Right ventricle myocardium superior (tissue), 1 donor: ENCODE data around the gene DMRT1. TPM values are rescaled to one million over a fixed set of nuclear protein-coding genes. Genes with fewer than 3 reads are reported as not detected.
"Not testable (repeated sequence)": the region's sequence is repeated elsewhere in the genome, so short reads cannot be mapped to it uniquely, and the experiment has no call there.

Experiments used
- ATAC-seq: fragments of 200-7000 bp; cut with Tn5 transposase; one replicate; pipeline ENCODE4 v1.9.1; 2020; ENCODE audit warnings: mild to moderate bottlenecking; ENCODE audit not compliant: poor library complexity
- DNase-seq: peaks from one replicate; pipeline ENCODE4 v3.0.0-alpha.2; 2020
- intact Hi-C: fragments of 100-400 bp; cut with DNase I; formaldehyde crosslinking; loops from one replicate; pipeline ENCODE4 v1.11.2; 2022
- total RNA-seq: library from RNA; stranded (reverse); fragmentation: NEBNext Ultra II Directional; extraction: Animal tissue kit (Norgen Biotek cat#: 25700); gene quantifications from one replicate; pipeline ENCODE4 v1.2.1, GENCODE V29; 2021
- donor health status: DM: no; HTN: yes; CAD: no; lungs with severe emphysema.

DMRT1 gene
- total RNA-seq, 1 donor from 2014 or later: not detected

GRCh38 chr9:976943-977837, 135.7 kb downstream of the DMRT1 start:
- no peak for DNase-seq
- intact Hi-C loops: no loop called here

DNA sequence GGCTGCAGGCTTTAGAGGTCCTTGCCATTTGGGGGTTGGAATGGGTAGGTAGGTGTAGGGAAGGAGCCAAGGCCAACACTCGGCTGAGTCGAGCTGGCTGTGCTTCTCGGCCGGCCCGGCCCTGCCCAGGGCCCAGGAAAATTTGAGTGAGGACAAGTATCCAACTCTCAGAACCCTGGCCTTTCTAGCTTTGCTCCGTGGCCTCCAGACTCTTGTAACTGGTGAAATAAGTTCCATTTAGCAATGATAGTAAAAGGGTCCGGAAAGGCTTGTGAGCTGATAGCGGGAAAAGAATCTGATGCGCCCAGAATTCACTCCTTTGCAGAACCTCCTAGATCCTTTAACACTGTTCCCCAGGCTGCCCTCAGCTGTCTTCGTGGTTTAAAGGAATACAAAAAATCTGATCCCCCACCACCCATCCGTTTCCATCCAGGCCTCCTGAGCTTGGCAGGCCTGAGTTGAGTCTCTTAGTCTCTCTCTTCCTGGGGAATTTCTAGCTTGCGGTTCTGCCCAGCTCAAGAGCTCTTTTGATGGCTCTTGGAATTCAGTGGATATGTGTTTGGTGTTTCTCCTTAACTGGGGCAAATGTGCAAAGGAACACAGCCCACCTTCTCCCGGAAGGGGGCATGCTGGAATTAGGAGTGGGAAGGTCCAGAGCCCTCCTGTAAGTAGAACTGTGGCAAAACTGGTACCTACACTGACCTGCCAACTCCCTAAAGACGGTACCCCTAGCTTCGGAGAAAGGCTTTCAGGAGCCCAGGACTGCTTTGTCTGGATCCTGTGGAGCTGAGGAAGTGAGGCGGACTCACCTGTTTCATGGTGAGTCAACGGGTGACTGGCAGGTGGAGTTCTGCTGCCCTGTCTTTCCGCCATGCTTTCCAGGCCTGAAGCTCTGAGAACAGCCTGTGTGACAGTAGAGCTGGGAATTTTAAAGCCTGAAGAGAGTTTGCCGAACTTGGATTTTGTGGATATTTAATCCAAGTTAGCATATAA, 136.6 kb downstream of the DMRT1 start:
- DNase-seq (no peak), ATAC-seq (no peak)
- intact Hi-C loops: no loop called here

More at GRCh38 chr9:976943-977837, 135.7 kb downstream of the DMRT1 start:
- no peak for ATAC-seq

DNA sequence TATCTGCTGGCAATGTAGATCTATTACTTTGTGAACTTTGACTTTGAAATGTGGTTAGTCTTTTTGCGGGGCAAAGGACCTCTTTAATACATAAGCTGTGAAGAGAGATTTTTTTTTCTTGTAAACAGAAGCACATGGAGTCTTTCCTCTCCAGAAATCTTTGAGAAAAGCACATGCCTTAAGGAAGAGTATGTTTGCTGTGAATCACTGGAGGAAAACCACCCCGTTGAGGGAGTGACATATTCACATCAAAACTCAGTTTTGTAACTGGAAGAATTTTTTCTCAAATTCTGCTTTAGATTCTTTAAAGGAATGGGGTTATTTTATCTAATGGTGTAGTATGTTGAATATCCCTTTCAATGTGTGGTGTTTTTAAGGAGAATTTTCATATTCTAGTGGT, 138.5 kb downstream of the DMRT1 start:
- intact Hi-C loops: no loop called here
- DNase-seq (no peak), ATAC-seq (no peak)

- intact Hi-C loops: no loop called here
- DNase-seq: no peak
- no peak for ATAC-seq
These were observed 139.1 kb downstream of the DMRT1 start for GRCh38 chr9:980640-981039.

- DNase-seq: no peak
- ATAC-seq: no peak
- intact Hi-C loops: no loop called here
These were observed 140.0 kb downstream of the DMRT1 start for GRCh38 chr9:981491-981898.

DNA sequence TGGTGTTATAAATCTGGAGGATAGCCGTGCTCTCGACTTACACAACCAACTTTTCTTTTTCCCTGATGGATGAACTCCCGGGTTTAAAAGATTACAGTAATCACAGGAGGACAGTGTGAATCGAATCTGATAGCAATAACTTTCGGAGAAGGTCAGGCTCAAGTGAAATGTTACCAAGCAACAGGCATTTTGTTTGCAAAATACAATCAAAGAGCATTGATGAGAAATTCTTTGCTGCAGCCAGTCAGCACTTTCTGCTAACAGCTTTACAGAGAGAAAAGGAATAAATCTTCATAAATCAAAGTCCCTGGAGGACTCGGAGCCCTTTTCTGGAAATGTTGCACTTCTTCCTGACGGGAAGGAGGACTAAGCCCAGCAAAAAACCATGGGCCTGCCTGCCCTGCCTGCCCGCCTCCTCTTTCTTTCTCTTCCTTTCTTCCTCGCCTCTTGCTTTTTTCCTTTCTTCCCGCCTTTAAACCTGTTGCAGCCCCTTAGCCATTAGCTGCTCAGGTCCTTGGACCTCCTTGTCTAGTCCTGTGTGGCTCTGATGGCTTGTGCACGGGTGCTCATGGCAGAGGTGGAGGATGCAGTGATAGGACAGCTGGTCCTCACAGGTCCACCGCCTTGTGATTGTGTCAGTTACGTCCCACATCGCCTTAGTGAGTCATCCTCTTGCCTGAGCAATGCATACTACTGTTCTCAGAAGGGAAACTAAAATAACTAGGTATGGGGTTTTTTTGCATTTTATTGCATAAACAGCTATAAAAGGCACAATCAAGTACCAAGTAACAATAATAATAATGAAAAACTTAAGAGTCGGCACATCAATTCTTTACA, 141.1 kb downstream of the DMRT1 start:
- ATAC-seq: no peak
- intact Hi-C loops: no loop called here
- no peak for DNase-seq

GRCh38 chr9:994005-994404, 152.5 kb downstream of the DMRT1 start:
- ATAC-seq (no peak), DNase-seq (no peak)
- intact Hi-C loops: no loop called here

DNA sequence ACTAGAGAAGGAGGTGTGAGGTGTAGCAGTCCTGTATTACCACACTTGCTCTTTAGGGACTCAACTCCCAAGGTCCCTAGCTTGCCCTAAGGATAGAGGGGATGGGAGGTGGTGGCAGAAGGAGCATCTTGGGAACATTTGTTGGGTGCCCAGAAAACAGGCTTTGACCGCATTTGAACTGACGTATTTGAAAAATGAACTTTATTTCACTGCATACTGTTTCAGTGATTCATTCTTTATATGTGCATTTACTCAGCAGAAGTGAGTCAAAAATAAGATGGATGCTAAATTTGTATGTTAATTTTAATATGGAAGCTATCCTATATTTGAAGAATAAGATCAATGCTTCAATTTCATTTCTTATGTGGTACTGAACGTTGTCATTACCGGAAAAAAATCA, 153.7 kb downstream of the DMRT1 start:
- intact Hi-C loops: no loop called here
- DNase-seq (no peak), ATAC-seq (no peak)

- DNase-seq (no peak), ATAC-seq (no peak)
- intact Hi-C loops: no loop called here
These were observed 154.3 kb downstream of the DMRT1 start for GRCh38 chr9:995781-996180.

GRCh38 chr9:998299-999110, 157.0 kb downstream of the DMRT1 start:
- DNase-seq, intact Hi-C loops, ATAC-seq: not testable (repeated sequence)

- DNase-seq: no peak
- intact Hi-C loops: loop anchor here (10.0 kb wide), 1 partner anchor 387 kb away; no protein-coding TSS in a partner anchor
- no peak for ATAC-seq
These were observed 160.3 kb downstream of the DMRT1 start for GRCh38 chr9:1001838-1002237.

DNA sequence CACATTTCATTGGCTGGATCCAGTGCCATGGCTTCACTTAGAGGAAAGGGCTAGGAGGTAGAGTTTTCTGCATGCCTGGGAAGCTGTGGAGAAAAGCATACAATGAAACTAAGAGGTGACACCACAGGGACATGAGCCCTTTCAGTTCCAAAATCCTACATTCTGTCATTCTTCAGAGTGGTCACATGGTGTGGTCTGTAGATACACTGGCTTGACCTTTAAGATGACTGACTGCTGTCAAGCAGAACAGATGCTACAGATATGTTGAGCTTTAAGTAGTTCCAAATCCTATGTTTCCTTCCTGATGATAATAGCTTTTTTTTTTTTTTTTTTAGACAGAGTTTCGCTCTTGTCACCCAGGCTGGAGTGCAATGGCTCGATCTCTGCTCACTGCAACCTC, 161.2 kb downstream of the DMRT1 start:
- intact Hi-C loops: loop anchor here (10.0 kb wide), 1 partner anchor 388 kb away; no protein-coding TSS in a partner anchor
- ATAC-seq (no peak), DNase-seq (no peak)

- no peak for DNase-seq
These were observed 163.7 kb downstream of the DMRT1 start for GRCh38 chr9:1005043-1005667.

DNA sequence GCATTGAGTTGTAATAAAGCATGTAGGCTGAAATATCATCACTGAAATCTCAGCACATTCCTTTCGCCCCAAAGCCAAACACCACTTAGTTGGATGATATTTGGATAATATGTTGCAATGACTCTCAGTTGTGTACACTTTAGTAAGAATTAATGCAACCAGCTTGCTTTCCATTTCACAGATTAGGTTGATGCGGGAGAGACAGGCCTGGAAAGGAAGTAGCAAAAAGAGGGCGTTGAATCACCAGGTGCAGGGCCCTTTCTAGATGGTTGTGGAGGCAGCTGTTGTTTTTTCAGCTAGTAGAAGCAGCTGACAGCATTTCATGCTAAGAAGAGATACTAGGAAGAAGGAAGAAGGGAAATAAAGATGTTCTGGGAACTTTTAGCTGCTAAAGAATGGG, 165.8 kb downstream of the DMRT1 start:
- intact Hi-C loops: loop anchor here (5.0 to 10.0 kb wide), 2 partner anchors 115 to 393 kb away; no protein-coding TSS in a partner anchor
- ATAC-seq (no peak), DNase-seq (no peak)

More at GRCh38 chr9:1005043-1005667, 163.7 kb downstream of the DMRT1 start:
- ATAC-seq: peak; percentile 62
- intact Hi-C loops: loop anchor here (5.0 to 10.0 kb wide), 2 partner anchors 113 to 390 kb away; no protein-coding TSS in a partner anchor

DNA sequence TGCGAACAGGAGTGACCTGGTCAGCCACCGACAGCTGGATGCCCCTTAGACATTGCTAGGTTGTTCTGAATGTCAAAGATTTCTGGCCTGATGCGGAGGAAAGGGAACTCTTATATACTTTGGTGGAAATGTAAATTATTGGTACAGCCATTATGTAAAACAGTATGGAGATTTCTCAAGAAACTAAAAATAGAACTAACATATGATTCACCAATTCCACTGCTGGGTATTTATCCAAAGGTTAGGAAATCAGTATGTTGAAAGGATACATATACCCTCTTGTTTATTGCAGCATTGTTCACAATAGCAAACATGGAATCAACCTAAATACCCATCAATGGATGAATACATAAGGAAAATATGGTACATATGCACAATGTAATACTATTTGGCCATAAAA, 166.7 kb downstream of the DMRT1 start:
- intact Hi-C loops: loop anchor here (5.0 to 10.0 kb wide), 2 partner anchors 116 to 393 kb away; no protein-coding TSS in a partner anchor
- DNase-seq (no peak), ATAC-seq (no peak)

DNA sequence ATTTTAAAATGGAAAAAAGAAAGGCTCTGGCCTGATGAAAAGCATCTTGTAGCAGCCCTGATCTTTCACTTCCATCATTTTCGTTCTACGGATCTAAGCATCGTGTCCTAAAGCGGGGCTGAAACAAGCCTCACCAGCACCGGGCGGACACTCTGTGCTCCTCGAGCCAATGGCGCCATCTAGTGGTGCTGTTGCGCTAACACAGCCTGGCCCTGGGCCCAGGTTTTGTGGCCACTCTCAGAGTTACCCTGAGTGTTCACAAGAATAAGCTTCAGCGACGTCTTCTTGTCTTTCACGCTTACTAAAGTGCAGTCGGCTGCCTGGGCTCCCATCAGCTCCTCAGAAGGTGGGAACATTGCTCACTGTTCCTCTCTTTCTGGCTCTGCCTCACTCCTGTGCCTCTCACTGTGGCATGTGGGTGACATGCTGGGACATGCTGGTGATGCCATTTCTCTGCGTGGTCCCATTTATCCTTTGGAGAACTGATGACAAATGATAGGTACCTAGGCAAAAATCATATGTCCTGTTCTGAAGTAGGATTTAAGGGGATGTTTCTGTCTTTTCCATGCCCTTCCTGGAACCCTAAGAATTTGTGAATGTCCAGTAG, 167.7 kb downstream of the DMRT1 start:
- ATAC-seq: peak; percentile 97
- DNase-seq: peak; percentile 90
- intact Hi-C loops: loop anchor here (5.0 to 10.0 kb wide), 2 partner anchors 117 to 394 kb away; no protein-coding TSS in a partner anchor
